ENCODE measurements around the gene SPINDOC. TPM values are rescaled to one million over a fixed set of nuclear protein-coding genes. Genes with fewer than 3 reads are reported as not detected.

The SPINDOC gene
- total RNA-seq, 1 experiment from 2014 or later = 94.5 TPM

GRCh38 chr11:63767267-63767564 is 46.0 kb upstream of the SPINDOC start:
- no peak for TF ChIP-seq EZH2 (IDR thresholded peaks at IDR 0.05; ENCODE audit: borderline replicate concordance, low read depth, low read length, poor library complexity, severe bottlenecking)
- TF ChIP-seq CTCF (conservative IDR thresholded peaks at IDR 0.05; ENCODE audit: low read depth, low read length) = no peak
- Histone ChIP-seq H3K27ac (ENCODE audit: low read depth, low read length, poor library complexity, severe bottlenecking) (no peak overlapping the region), H3K4me3 (ENCODE audit: low read depth, low read length, poor library complexity, severe bottlenecking) (peak overlapping the region; percentile 63), H3K27me3 (replicated peaks; ENCODE audit: insufficient read depth, low read depth, low read length, poor library complexity) (no peaks in the 10 kb centered on the region), H3K4me1 (ENCODE audit: insufficient read depth, low read length, poor library complexity, severe bottlenecking) (peaks cover 71% of the 10 kb centered on the region), H3K9me3 (ENCODE audit: low read depth, low read length, poor library complexity, severe bottlenecking) (no peaks in the 10 kb centered on the region), H3K36me3 (ENCODE audit: insufficient read depth, low read length, poor library complexity, severe bottlenecking) (peaks cover 7% of the 10 kb centered on the region)
- TSS peak; percentile 65 for BruUV-seq (replicated peaks)
- CTCF ChIA-PET = interaction anchor here (0.5 to 2.7 kb wide), 3 partner anchors 38 to 178 kb away, joined by 3 to 15 read pairs (median 3); no protein-coding TSS in a partner anchor
- no peak for DNase-seq (ENCODE audit: low spot score)
- intact Hi-C loops (cut with micrococcal nuclease; ENCODE audit: unreplicated experiment) = loop anchor here (5.0 to 10.0 kb wide), 3 partner anchors 60 to 218 kb away; partner anchors contain the start of gene OTUB1
- POLR2A ChIA-PET (ENCODE audit: low non-redundant PET) = no interaction called here

- H3K27ac ChIP-seq (ENCODE audit: low read depth, low read length, poor library complexity, severe bottlenecking) = peak overlapping the region; percentile 74
- no peaks in the 10 kb centered on the region for H3K27me3 ChIP-seq (replicated peaks; ENCODE audit: insufficient read depth, low read depth, low read length, poor library complexity)
- no TSS peak for BruUV-seq (replicated peaks)
Measured at GRCh38 chr11:63767565-63768236, 45.6 kb upstream of the SPINDOC start.

More at GRCh38 chr11:63767565-63768236, 45.6 kb upstream of the SPINDOC start:
- intact Hi-C loops (cut with micrococcal nuclease; ENCODE audit: unreplicated experiment) = loop anchor here (2.0 to 10.0 kb wide), 4 partner anchors 60 to 217 kb away; partner anchors contain the start of gene OTUB1
- CTCF ChIA-PET = interaction anchor here (0.5 to 2.7 kb wide), 4 partner anchors 39 to 178 kb away, joined by 3 to 15 read pairs (median 4); no protein-coding TSS in a partner anchor
- POLR2A ChIA-PET (ENCODE audit: low non-redundant PET) = interaction anchor here (0.6 kb wide), 1 partner anchor 124 kb away, joined by 14 read pairs; no protein-coding TSS in a partner anchor
- peaks cover 7% of the 10 kb centered on the region for H3K36me3 ChIP-seq (ENCODE audit: insufficient read depth, low read length, poor library complexity, severe bottlenecking)
- H3K4me1 ChIP-seq (ENCODE audit: insufficient read depth, low read length, poor library complexity, severe bottlenecking) = peaks cover 66% of the 10 kb centered on the region
- TF ChIP-seq CTCF (conservative IDR thresholded peaks at IDR 0.05; ENCODE audit: low read depth, low read length) (no peak), EZH2 (IDR thresholded peaks at IDR 0.05; ENCODE audit: borderline replicate concordance, low read depth, low read length, poor library complexity, severe bottlenecking) (no peak)
- H3K4me3 ChIP-seq (ENCODE audit: low read depth, low read length, poor library complexity, severe bottlenecking) = peak overlapping the region; percentile 63
- H3K9me3 ChIP-seq (ENCODE audit: low read depth, low read length, poor library complexity, severe bottlenecking) = no peaks in the 10 kb centered on the region
- peak; percentile 88 for DNase-seq (ENCODE audit: low spot score)
